H1 (cell line): ENCODE data around the gene TGM4.

Source experiments
- POLR2A ChIP-seq, 2 experiments: IDR thresholded peaks; 1 replicate in 1 of 2; 2 replicates in 1 of 2; pipeline ENCODE4 v1.6.1; 2011; ENCODE audit warnings: low read depth in 2 of 2, low read length in 2 of 2, mild to moderate bottlenecking in 2 of 2; ENCODE audit errors: control extremely low read depth in 1 of 2
- POLR2AphosphoS5 ChIP-seq: IDR thresholded peaks from 2 replicates; pipeline ENCODE4 v1.6.1; 2011; ENCODE audit warnings: low read depth, low read length
- RAD21 ChIP-seq, 2 experiments: IDR thresholded peaks in 1 of 2; conservative IDR thresholded peaks in 1 of 2; 2 replicates each; pipeline ENCODE4 v1.6.1; 2011; ENCODE audit warnings: low read depth in 2 of 2, low read length in 2 of 2, improper control_type of control experiment in 1 of 2, inconsistent platforms in 1 of 2, mild to moderate bottlenecking in 1 of 2, moderate library complexity in 1 of 2
- RNF2 ChIP-seq: fragments of 200-900, 300-1000 bp; sonication (generic); IDR thresholded peaks from 2 replicates; pipeline ENCODE4 v1.7.1; 2016; ENCODE audit warnings: borderline replicate concordance, low read depth, mild to moderate bottlenecking, antibody characterized with exemption, low read length; ENCODE audit not compliant: poor library complexity, severe bottlenecking; ENCODE audit errors: missing control alignments
- SP1 ChIP-seq: IDR thresholded peaks from 2 replicates; pipeline ENCODE4 v1.6.1; 2011; ENCODE audit warnings: low read depth, low read length
- TAF1 ChIP-seq: IDR thresholded peaks from 2 replicates; pipeline ENCODE4 v1.6.1; 2011; ENCODE audit warnings: mild to moderate bottlenecking, low read depth, low read length
- TF ChIP-seq, protein P1 (sequence below), 3 experiments: IDR thresholded peaks; 1 replicate in 2 of 3; 2 replicates in 1 of 3; pipeline versions ENCODE4 v1.5.1 to v1.6.1; 2011; ENCODE audit warnings: low read length in 3 of 3, mild to moderate bottlenecking in 3 of 3, inconsistent platforms in 2 of 3, low read depth in 1 of 3, moderate library complexity in 1 of 3; ENCODE audit not compliant: insufficient read depth in 1 of 3; ENCODE audit errors: control extremely low read depth in 1 of 3
- TF ChIP-seq, protein P2 (sequence below): IDR thresholded peaks from 2 replicates; pipeline ENCODE4 v1.6.1; 2011; ENCODE audit warnings: low read length, improper control_type of control experiment

DNA sequence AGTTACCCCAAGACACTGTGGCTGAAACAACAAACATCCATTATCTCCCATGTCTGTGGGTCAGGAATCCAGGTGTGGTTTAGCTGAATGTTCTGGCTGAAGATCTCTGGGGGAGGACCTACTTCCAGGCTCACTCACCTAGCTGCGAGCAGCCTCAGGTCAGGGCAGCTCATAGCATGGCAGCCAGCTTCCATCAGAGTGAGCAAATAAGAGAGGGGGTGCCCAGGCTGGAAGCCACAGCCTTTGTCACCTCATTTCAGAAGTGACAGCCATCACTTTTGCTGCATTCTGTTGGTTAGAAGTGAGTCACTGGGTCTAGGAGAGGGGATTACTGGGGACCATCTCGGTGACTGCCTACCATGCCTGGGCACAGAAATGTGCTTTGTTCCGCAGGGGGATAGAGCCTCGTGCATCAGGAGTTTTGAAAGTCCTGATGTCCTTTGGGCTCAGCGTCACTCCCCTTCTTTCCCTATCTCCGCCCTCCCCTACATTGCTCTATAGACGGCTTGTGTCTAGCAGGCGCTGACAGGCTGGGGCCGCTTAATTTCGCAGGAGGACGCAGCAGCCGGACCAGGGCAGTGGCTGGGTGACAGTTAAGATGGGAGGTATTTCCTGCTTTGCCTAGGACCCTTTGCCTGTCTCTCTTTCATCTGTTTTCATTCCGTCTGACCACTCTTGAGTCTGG is 25.4 kb downstream of the TGM4 start:
- TF ChIP-seq RNF2 (no peak), POLR2AphosphoS5 (no peak), TAF1 (no peak), POLR2A (IDR thresholded peaks at IDR 0.05; ENCODE audit: control extremely low read depth in 1 of 2, low read depth in 2 of 2, low read length in 2 of 2) (no peak), RAD21 (IDR thresholded peaks at IDR 0.05 in 1 of 2, conservative IDR thresholded peaks at IDR 0.05 in 1 of 2; ENCODE audit: low read depth in 2 of 2, low read length in 2 of 2) (no peak), SP1 (no peak)
- TF ChIP-seq, protein P1, sequence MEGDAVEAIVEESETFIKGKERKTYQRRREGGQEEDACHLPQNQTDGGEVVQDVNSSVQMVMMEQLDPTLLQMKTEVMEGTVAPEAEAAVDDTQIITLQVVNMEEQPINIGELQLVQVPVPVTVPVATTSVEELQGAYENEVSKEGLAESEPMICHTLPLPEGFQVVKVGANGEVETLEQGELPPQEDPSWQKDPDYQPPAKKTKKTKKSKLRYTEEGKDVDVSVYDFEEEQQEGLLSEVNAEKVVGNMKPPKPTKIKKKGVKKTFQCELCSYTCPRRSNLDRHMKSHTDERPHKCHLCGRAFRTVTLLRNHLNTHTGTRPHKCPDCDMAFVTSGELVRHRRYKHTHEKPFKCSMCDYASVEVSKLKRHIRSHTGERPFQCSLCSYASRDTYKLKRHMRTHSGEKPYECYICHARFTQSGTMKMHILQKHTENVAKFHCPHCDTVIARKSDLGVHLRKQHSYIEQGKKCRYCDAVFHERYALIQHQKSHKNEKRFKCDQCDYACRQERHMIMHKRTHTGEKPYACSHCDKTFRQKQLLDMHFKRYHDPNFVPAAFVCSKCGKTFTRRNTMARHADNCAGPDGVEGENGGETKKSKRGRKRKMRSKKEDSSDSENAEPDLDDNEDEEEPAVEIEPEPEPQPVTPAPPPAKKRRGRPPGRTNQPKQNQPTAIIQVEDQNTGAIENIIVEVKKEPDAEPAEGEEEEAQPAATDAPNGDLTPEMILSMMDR (IDR thresholded peaks at IDR 0.05; ENCODE audit: control extremely low read depth in 1 of 3, insufficient read depth in 1 of 3, low read depth in 1 of 3, low read length in 3 of 3): no peak
- TF ChIP-seq, protein P2, sequence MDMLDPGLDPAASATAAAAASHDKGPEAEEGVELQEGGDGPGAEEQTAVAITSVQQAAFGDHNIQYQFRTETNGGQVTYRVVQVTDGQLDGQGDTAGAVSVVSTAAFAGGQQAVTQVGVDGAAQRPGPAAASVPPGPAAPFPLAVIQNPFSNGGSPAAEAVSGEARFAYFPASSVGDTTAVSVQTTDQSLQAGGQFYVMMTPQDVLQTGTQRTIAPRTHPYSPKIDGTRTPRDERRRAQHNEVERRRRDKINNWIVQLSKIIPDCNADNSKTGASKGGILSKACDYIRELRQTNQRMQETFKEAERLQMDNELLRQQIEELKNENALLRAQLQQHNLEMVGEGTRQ: no peak
